GM12878 (cell line): ENCODE results near the gene RAB12. TPM values are rescaled to one million over a fixed set of nuclear protein-coding genes. Genes with fewer than 3 reads are reported as not detected.

Source experiments
- ATAC-seq: fragments of 200-7000 bp; cut with Tn5 transposase; 3 replicates; pipeline ENCODE4 v1.9.1; 2020; ENCODE audit warnings: mild to moderate bottlenecking, moderate library complexity
- BruUV-seq: library from RNA; stranded (reverse); fragments of 400-500 nt; replicated peaks from 2 replicates; lab custom pipeline; 2021; lab: Mats Ljungman, UMichigan
- CTCF ChIA-PET: fragments of 300-600 bp; sonication (Branson Sonifier 250); formaldehyde crosslinking; extraction: SDS; loops from one replicate; lab custom pipeline; 2021; ENCODE audit warnings: inconsistent platforms; lab: Yijun Ruan, JAX
- POLR2A ChIA-PET: fragments of 350-600 bp; formaldehyde crosslinking; extraction: SDS; loops from one replicate; lab custom pipeline; 2021; ENCODE audit warnings: inconsistent platforms; lab: Charles Lee
- RAD21 ChIA-PET: fragments of 300-600 bp; sonication (Branson Sonifier 250); formaldehyde crosslinking; loops from one replicate; lab custom pipeline; 2023; ENCODE audit warnings: antibody characterized with exemption; ENCODE audit not compliant: unreplicated experiment; lab: Charles Lee
- SMC1A ChIA-PET: fragments of 300-600 bp; sonication (Branson Sonifier 250); formaldehyde crosslinking; loops from one replicate; lab custom pipeline; 2023; ENCODE audit not compliant: unreplicated experiment, uncharacterized antibody; lab: Charles Lee
- DNase-seq: peaks from one replicate; pipeline ENCODE4 v3.0.0-alpha.2; 2011; ENCODE audit warnings: low read depth, low spot score
- FAIRE-seq: peaks from 3 replicates; lab custom pipeline; 2011; peaks lifted over from hg19 to GRCh38; lab: Jason Lieb, UNC
- H2AFZ ChIP-seq: 2 replicates; pipeline ENCODE4 v1.6.0; 2011; ENCODE audit warnings: low read depth, low read length, control low read depth; ENCODE audit not compliant: control insufficient read depth
- H3K27ac ChIP-seq: 2 replicates; pipeline ENCODE4 v1.5.1; 2011; ENCODE audit warnings: control low read depth; ENCODE audit not compliant: control insufficient read depth, insufficient read depth
- H3K27me3 ChIP-seq, 2 experiments: replicated peaks in 1 of 2; 2 replicates each; pipeline versions ENCODE4 v1.6.0 to v1.6.1; 2011; ENCODE audit warnings: low read length in 1 of 2; ENCODE audit not compliant: control insufficient read depth in 2 of 2, insufficient read depth in 2 of 2
- H3K36me3 ChIP-seq, 2 experiments: 2 replicates each; pipeline ENCODE4 v1.5.1; 2011; ENCODE audit warnings: low read length in 1 of 2; ENCODE audit not compliant: control insufficient read depth in 2 of 2, insufficient read depth in 2 of 2
- H3K4me1 ChIP-seq: 2 replicates; pipeline ENCODE4 v1.6.1; 2011; ENCODE audit warnings: mild to moderate bottlenecking, low read length, moderate library complexity, mixed read lengths; ENCODE audit not compliant: control insufficient read depth, insufficient read depth
- H3K4me2 ChIP-seq: 2 replicates; pipeline ENCODE4 v1.6.0; 2011; ENCODE audit warnings: control low read depth; ENCODE audit not compliant: control insufficient read depth, insufficient read depth
- H3K4me3 ChIP-seq: fragments of 200-600 bp; sonication (generic); 2 replicates; pipeline ENCODE4 v1.5.1; 2016
- H3K79me2 ChIP-seq: 2 replicates; pipeline ENCODE4 v1.6.0; 2011; ENCODE audit warnings: low read length; ENCODE audit not compliant: control insufficient read depth, insufficient read depth
- H3K9ac ChIP-seq: 2 replicates; pipeline ENCODE4 v1.8.0; 2011; ENCODE audit warnings: low read length, control low read depth, mixed read lengths; ENCODE audit not compliant: control insufficient read depth, insufficient read depth
- H3K9me3 ChIP-seq: replicated peaks from 3 replicates; pipeline ENCODE4 v1.5.1; 2011; ENCODE audit warnings: mild to moderate bottlenecking, low read length; ENCODE audit not compliant: control insufficient read depth, insufficient read depth
- H4K20me1 ChIP-seq: 2 replicates; pipeline ENCODE4 v1.6.0; 2011; ENCODE audit not compliant: control insufficient read depth, insufficient read depth
- E2F4 ChIP-seq: IDR thresholded peaks from 2 replicates; pipeline ENCODE4 v1.6.1; 2012; ENCODE audit warnings: low read depth, low read length, improper control_type of control experiment
- EED ChIP-seq: sonication (generic); IDR thresholded peaks from 2 replicates; pipeline ENCODE4 v1.6.1; 2016; ENCODE audit warnings: antibody characterized with exemption, low read depth
- FOS ChIP-seq: IDR thresholded peaks from 3 replicates; pipeline ENCODE4 v1.6.1; 2011; ENCODE audit warnings: borderline replicate concordance; ENCODE audit not compliant: insufficient read length; ENCODE audit errors: extremely low read depth
- FOXK2 ChIP-seq: fragments of 450-650 bp; IDR thresholded peaks from 2 replicates; pipeline ENCODE4 v1.6.1; 2017; ENCODE audit warnings: mild to moderate bottlenecking, moderate library complexity
- JUNB ChIP-seq: IDR thresholded peaks from 2 replicates; pipeline ENCODE4 v1.6.1; 2016; ENCODE audit warnings: antibody characterized with exemption, mild to moderate bottlenecking
- MTA3 ChIP-seq: IDR thresholded peaks from 2 replicates; pipeline ENCODE4 v1.6.1; 2012; ENCODE audit warnings: low read length, inconsistent platforms, borderline replicate concordance
- POLR2AphosphoS5 ChIP-seq: IDR thresholded peaks from 2 replicates; pipeline ENCODE4 v1.6.1; 2011; ENCODE audit warnings: mild to moderate bottlenecking, low read length, inconsistent platforms
- RELB ChIP-seq: fragments of 450-650 bp; IDR thresholded peaks from 2 replicates; pipeline ENCODE4 v1.6.1; 2017; ENCODE audit warnings: low read depth, mild to moderate bottlenecking, moderate library complexity
- SIX5 ChIP-seq: IDR thresholded peaks from 2 replicates; pipeline ENCODE4 v1.6.1; 2011; ENCODE audit warnings: mild to moderate bottlenecking, low read depth, low read length, moderate library complexity; ENCODE audit not compliant: severe bottlenecking
- SUPT20H ChIP-seq: IDR thresholded peaks from 2 replicates; pipeline ENCODE4 v1.6.1; 2011; ENCODE audit warnings: low read depth, mild to moderate bottlenecking, low read length, moderate library complexity, borderline replicate concordance; ENCODE audit not compliant: control insufficient read depth
- ZBTB33 ChIP-seq: fragments of 450-650 bp; IDR thresholded peaks from 2 replicates; pipeline ENCODE4 v1.6.1; 2017; ENCODE audit warnings: mild to moderate bottlenecking
- ZBTB4 ChIP-seq: fragments of 450-650 bp; formaldehyde crosslinking; IDR thresholded peaks from 2 replicates; pipeline ENCODE4 v1.4.0; 2022; ENCODE audit warnings: mild to moderate bottlenecking, moderate library complexity
- ZNF207 ChIP-seq: fragments of 450-650 bp; IDR thresholded peaks from 2 replicates; pipeline ENCODE4 v1.6.1; 2014; ENCODE audit warnings: antibody characterized with exemption, mild to moderate bottlenecking, borderline replicate concordance
- ZSCAN29 ChIP-seq: fragments of 450-650 bp; IDR thresholded peaks from 2 replicates; pipeline ENCODE4 v1.6.1; 2017; ENCODE audit warnings: mild to moderate bottlenecking, moderate library complexity
- WGBS: methylation state at CpG from one replicate; pipeline ENCODE4 v1.1.6; 2016; ENCODE audit warnings: low lambda C conversion rate; ENCODE audit not compliant: insufficient replicate concordance, insufficient coverage; ENCODE audit errors: missing lambda C conversion rate; 5-methylcytosine and 5-hydroxymethylcytosine counted together
- in situ Hi-C: fragments of 300-500 bp; cut with MboI; formaldehyde crosslinking; loops from 9 replicates; pipeline ENCODE4 v1.14.3; 2018; ENCODE audit warnings: mixed read lengths
- intact Hi-C: fragments of 100-400 bp; cut with micrococcal nuclease; formaldehyde crosslinking; loops from one replicate; pipeline ENCODE4 v1.14.2; 2022; ENCODE audit not compliant: unreplicated experiment
- polyA plus RNA-seq, 11 experiments: library from polyadenylated mRNA; depleted of rRNA in 4 of 11; unstranded in 6 of 11; stranded (reverse) in 5 of 11; fragments of >200 nt; fragmentation: Nextera tagmentation in 4 of 11; fragmentation: Illumina TruSeq in 1 of 11; extraction: Ambion mirVana in 4 of 11; extraction: Trizol in 1 of 11; gene quantifications; 1 replicate in 1 of 11; 2 replicates in 10 of 11; pipeline versions ENCODE4 v1.2.1 to v1.2.3, GENCODE V29; 2011 to 2016; ENCODE audit warnings: inconsistent platforms in 2 of 11, missing spikeins in 2 of 11, low read depth in 1 of 11
- total RNA-seq, 4 experiments: library from RNA; depleted of rRNA in 3 of 4; stranded (reverse); fragments of >200 nt in 3 of 4; fragmentation: Illumina TruSeq in 1 of 4; extraction: Trizol in 1 of 4; gene quantifications; 2 replicates each; pipeline versions ENCODE4 v1.2.1 to v1.2.3, GENCODE V29; 2013 to 2021

The RAB12 gene
- total and polyA plus RNA-seq, 10 of the 15 experiments (the other 5 are each of a cell fraction or from before 2014, with no cell fraction given): 0.71 to 29.8 (median 14.0) TPM

- peak overlapping the region; percentile 32 for H3K4me2 ChIP-seq
- H3K79me2 ChIP-seq: no peaks in the 10 kb centered on the region
- no peak overlapping the region for H3K9ac ChIP-seq
- H3K4me3 ChIP-seq: no peak overlapping the region
- peaks cover 8% of the 10 kb centered on the region; the same call in 1 of the 2 replicates for H3K4me1 ChIP-seq
- no peaks in the 10 kb centered on the region for H3K36me3 ChIP-seq
- FAIRE-seq: peak; percentile 84
- ChIA-PET POLR2A (interaction anchor here (1.6 kb wide), 1 partner anchor 13 kb away, joined by 3 read pairs; no protein-coding TSS in a partner anchor), SMC1A (interaction anchor here (1.2 to 2.2 kb wide), 3 partner anchors 7 to 13 kb away, joined by 3 to 8 read pairs (median 3); no protein-coding TSS in a partner anchor), CTCF (interaction anchor here (1.6 to 1.9 kb wide), 5 partner anchors 19 to 314 kb away, joined by 4 to 15 read pairs (median 6); no protein-coding TSS in a partner anchor), RAD21 (interaction anchor here (1.2 to 2.1 kb wide), 2 partner anchors 19 to 512 kb away, joined by 3 to 9 read pairs; no protein-coding TSS in a partner anchor)
- ATAC-seq: peak; percentile 74
- intact Hi-C loops (no loop called here), in situ Hi-C loops (no loop called here)
- H3K27ac ChIP-seq: no peak overlapping the region
- peaks cover 2% of the 10 kb centered on the region; the same call in 1 of the 3 replicates for H3K9me3 ChIP-seq
- no peaks in the 10 kb centered on the region for H4K20me1 ChIP-seq
- H2AFZ ChIP-seq: peak overlapping the region; percentile 76
- BruUV-seq: no TSS peak
- peak; percentile 52 for DNase-seq
- no peaks in the 10 kb centered on the region for H3K27me3 ChIP-seq
- WGBS: 5% methylated on average over 9 of the region's 9 CpGs
- no peak for TF ChIP-seq ZBTB33
- TF ChIP-seq SIX5: no peak
- no peak for TF ChIP-seq EED
- no peak for TF ChIP-seq SUPT20H
- no peak for TF ChIP-seq FOS
- no peak for TF ChIP-seq E2F4
- peak; percentile 29 for TF ChIP-seq JUNB
- no peak for TF ChIP-seq MTA3
- no peak for TF ChIP-seq RELB
- TF ChIP-seq ZNF207: no peak
- no peak for TF ChIP-seq POLR2AphosphoS5
- no peak for TF ChIP-seq FOXK2
- no peak for TF ChIP-seq ZSCAN29
- no peak for TF ChIP-seq ZBTB4 (CRISPR knock-in tag)
These were observed 64.3 kb downstream of the RAB12 start for GRCh38 chr18:8673256-8674209.
